Kidney tubule cell (primary cell): ENCODE results near the gene UCK2.

ENCODE experiments used
- DNase-seq: peaks from one replicate; pipeline ENCODE4 v3.0.0-alpha.2; 2018; ENCODE audit warnings: low spot score

UCK2 gene

GRCh38 chr1:165882168-165882837 is 54.9 kb downstream of the UCK2 start:
- no peak for DNase-seq

DNA sequence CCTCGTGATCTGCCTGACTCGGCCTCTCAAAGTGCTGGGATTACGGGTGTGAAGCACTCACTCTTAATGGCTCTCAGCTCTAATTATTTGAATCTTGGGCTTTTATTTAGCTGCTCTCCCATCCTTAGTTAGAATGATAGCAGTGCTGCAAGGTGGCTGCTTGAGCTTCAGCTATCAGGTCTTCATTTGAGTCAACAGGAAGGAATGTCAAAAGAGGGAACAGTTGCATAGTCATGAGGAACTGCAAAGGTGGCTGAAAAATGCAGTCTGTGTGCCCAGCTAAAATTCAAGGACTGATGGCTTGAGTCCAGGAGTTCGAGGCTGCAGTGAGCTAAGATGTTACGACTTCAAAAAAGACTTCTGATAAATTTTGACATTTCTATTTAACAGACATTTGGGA is 55.6 kb downstream of the UCK2 start:
- DNase-seq, result peak; percentile 75

DNA sequence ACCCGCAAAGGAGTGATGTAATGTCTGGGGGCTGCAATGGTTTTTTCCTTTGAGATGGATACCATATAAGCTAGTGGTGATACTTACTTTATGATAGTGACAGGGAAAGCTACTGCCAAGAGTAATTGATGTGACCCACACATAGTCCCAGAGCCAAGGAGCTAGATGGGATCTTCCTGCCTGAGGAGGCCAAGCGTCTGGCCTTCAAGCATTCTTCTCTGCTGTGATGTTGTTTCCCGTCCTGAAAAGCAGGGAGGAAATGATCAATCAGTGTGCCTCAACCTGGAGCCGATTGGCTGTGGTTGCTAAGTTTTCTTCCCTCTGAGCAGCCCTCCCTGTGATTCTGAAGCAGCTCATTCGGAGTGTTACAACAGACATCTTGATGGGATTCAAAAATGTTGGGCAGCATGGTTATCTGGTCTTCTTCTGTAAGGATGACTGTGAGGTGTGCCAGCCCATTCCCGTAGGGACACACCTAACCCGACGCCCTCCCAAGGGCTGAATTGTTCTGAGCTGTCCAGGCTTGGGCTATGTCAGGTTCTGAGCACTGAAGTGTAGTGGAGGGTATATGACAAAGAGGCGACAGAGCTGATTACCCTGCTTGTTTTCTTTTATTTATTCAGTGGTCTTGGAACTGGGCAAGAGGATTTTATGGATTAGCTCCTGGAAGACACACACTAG is 56.7 kb downstream of the UCK2 start:
- DNase-seq, result no peak

DNA sequence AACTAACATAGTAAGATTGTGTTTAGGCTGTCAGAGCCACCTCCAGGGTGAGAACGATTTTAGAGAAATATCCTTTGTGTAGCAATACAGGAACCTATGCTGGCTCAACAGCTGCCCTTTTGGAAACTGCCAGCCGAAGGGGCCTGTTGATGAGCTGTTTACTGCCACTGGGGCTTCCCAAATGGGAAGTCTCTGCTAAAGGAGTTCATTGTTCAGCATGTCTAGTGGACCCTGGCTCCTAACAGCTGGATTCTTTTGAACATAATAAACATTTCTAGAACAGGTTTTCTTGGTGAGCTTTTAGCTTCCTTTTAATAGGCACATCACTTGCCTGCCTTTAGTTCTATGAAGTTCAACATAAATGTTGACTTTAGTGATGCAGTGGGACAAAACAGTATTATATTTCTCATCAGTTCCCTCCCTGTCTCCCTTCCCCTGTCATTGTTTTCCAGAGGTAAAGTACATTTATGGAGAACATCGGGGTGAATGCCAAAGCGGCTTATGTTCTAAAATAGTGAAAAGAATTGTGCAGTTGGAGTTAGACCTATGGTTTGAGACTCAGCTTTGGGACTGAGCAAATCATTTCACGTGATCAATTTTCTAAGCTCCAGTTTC is 57.4 kb downstream of the UCK2 start:
- DNase-seq, result no peak

- DNase-seq, result no peak
Observed at GRCh38 chr1:165885305-165885694, 57.9 kb downstream of the UCK2 start.

- DNase-seq, result no peak
Observed at GRCh38 chr1:165886193-165886592, 58.8 kb downstream of the UCK2 start.

DNA sequence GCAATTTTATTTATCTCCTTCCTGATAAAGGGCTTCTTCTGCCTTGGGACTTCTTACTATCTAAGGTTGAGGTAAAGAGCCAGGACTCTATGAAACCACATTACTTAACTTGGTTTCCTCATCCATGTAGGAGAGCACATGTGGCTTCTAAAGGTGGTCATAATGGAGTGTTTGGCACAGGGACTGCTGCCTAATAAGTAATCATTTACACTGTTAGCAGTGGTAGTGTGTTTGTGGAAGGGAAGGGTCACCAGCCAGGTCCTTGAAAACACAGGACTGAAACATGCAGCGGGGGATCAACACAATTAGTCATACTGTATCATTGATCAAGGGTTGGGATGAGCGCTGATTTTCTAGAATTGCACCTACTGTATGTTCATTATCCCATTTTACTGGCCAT is 59.6 kb downstream of the UCK2 start:
- DNase-seq, result peak; percentile 69

- DNase-seq, result no peak
Observed at GRCh38 chr1:165887877-165888551, 60.6 kb downstream of the UCK2 start.

GRCh38 chr1:165888552-165888920 is 61.1 kb downstream of the UCK2 start:
- no peak for DNase-seq

DNA sequence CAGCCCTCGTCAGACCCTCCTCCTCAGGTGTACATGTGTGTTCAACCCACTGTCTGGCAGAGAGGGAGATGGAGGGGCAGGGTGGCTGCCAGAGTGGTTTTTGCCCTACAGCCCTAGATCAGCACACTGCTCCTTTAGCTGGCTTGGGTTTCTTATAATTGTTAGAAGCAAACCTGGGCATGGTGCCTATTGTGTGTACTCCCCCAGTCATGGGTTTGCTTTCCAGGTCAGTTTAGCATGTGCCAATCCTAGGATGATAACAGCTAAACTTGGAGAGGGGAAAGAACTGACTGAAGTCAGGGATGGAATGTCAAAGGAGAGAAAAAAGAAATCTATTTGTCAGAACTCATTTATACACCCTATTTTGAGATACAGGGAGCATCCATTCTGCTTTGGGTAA is 63.3 kb downstream of the UCK2 start:
- no peak for DNase-seq

GRCh38 chr1:165891111-165891860 is 63.9 kb downstream of the UCK2 start:
- peak; percentile 35 for DNase-seq

DNA sequence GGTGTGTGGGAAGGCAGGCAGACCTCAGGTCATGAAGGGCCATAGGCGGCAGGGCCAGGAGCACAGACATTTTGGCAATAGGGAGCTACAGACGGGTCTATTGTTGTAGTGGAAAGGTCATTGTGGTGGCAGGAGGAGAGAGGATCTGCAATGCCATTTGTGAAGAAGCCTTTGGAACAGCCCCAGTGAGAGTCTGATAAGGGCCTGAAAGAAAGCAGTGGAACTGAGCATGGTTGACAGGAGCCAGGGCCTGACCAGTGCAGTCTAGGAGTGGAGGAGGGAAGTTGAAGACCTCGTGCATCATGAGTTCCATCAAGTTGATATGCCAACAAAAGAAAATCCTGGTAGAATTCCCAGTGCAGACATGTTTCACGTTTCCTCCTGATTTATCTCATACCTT is 65.5 kb downstream of the UCK2 start:
- DNase-seq, result no peak

DNA sequence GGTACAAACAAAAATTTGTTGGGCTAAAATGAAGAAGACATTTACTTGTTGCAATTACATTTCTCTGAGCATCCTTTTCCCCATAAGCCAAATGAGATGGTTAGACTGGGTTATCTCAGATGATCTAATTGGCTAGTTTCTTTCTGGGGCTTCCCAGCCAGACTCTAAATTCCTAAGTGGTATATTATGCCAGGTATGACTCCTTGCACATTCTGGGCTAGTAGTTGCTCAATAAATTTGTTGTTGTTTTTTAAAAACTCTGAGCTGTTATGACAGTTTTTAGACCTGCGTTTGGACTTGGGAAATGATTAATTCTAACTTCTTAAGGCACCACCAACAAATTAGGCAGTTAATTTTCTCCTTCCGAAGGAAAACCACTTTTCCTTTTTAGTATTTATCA is 66.1 kb downstream of the UCK2 start:
- no peak for DNase-seq

GRCh38 chr1:165894591-165894990 is 67.2 kb downstream of the UCK2 start:
- no peak for DNase-seq

- peak; percentile 23 for DNase-seq
Observed at GRCh38 chr1:165895451-165895871, 68.0 kb downstream of the UCK2 start.

DNA sequence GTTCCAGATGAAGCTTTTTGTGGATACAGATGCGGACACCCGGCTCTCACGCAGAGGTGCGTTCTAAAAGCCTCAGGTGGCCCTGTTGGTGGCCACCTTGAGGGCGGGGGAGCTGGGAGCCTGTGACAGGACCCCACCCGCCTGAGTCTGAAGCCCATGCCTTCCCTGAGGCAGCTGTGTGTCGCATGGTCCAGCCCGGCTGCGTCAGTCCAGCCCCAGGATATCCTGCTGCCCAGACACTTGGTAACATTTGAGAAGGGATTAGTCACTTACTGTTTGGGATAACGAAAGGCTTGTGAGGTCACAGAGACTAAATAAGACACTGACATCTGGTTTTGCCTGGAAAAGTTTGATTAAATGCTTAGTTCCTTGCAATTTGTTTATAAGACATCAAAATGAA is 68.9 kb downstream of the UCK2 start:
- peak; percentile 62 for DNase-seq

DNA sequence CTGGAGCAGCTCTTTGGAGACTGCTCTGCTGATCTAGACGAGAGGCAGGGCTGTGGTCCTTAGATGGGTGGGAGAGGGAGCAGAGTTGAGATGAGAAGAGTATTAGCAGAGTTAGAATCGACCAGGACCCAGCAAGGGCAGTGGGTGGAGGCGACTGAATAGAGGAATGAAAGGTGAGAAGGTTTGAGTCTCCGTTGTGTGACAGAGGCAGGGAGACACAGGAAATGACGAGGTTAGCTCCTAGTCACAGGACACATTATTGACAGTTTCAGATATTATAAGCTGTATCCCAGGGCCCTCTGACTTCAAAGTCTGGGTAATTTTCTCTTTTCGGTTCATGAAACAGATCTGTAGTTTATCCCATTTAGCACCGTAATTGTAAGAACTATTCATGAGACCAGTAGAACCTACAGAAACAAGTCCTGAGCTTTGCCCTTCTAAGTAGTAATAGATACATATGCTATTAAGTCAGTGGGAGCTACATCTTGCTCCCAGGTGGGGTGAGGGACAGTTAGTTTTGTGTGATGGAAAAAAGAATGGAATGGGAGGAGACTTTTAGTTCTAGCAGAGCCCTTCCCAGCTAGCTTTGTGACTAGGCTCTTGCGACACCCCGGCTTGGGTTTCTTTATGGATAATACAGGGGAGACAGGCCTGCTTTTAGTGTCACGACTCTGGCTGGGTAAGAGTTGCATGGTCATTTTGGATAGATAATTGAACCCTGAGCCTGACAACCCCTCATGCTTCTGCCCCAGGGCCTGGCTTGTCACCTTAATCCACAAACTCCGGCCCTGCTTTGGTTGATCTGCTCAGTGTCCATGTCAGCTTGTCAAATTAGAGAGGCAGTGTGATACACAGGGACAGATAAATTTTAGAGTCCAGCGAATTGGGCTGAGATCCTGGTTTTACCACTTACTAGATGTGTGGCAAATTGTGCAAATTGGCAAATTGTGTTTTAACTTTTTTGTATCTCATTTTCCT is 70.2 kb downstream of the UCK2 start:
- no peak for DNase-seq

DNA sequence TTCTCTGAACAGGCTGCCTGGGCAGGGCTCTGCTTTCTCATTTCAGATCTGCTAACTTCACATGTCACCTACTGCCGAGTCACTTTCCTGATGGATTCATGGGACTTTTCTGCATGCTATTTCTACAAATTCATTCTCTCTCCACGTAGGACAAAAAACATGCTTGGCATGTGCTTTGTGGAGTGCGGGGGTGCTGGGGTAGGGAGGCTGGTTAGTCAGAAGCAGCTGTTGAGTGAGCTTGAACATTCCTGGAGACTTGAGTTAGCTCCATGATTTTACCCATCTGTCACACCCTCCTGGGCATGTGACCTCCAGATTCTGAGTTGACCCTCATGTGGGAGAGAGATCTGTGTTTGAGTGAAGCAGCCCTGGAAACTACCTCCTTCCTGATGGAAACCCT is 71.4 kb downstream of the UCK2 start:
- DNase-seq, result peak; percentile 97

GRCh38 chr1:165899461-165899941 is 72.1 kb downstream of the UCK2 start:
- no peak for DNase-seq

DNA sequence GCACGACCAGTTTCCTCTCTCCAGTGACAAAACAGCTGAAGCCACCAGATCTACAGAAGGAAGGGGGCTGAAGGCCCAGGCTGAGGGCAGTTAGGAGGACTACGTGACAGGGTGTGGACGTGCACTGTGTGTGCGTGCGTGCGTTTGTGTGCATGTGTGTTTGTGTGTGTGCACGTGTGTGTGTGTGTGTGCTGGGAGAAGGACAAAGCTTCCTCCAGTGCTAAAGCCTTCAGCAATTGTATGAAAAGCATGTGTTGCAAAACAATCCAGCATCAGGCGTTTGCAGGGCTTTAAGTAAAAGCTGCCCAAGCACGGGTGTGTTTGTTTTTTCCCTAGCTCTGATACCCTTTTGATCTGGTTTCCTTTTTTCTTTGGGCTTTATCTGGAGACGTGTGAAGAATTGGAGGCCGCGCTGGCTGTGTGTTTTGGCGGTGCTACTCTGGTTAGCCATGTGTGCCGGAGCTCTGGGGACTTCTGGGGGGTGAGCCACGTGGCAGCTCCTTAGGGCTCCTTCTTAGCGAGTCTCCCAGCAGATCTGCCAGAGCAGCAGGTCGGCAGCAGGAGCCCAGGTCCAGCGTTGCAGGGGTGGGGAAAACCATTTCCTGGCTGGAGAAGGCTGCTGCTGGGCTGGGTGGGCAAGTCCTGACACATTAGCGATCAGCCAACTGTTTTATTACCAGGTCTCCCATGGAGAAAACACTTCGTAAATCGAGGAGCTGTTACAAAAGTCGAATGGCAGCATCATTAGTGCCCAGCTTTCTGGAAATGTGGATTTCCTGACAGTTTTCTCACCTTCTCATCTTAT is 73.4 kb downstream of the UCK2 start:
- no peak for DNase-seq
